H9 (cell line): ENCODE measurements around the gene TMA7B. TPM values are rescaled to one million over a fixed set of nuclear protein-coding genes. Genes with fewer than 3 reads are reported as not detected.

Experiments used
- DNase-seq: peaks from one replicate; pipeline ENCODE4 v3.0.0-alpha.2; 2017
- H2AFZ ChIP-seq: one replicate; pipeline ENCODE4 v1.6.1; 2013; ENCODE audit warnings: mild to moderate bottlenecking, low read length, control low read depth, moderate library complexity
- H2AK5ac ChIP-seq: 2 replicates; pipeline ENCODE4 v1.6.1; 2013; ENCODE audit warnings: low read length, control low read depth, mixed read lengths; ENCODE audit not compliant: insufficient read length
- H2BK120ac ChIP-seq: one replicate; pipeline ENCODE4 v1.6.1; 2013; ENCODE audit warnings: low read depth, mild to moderate bottlenecking, low read length, control low read depth, inconsistent platforms; ENCODE audit not compliant: poor library complexity, severe bottlenecking
- H2BK12ac ChIP-seq: 2 replicates; pipeline ENCODE4 v1.6.1; 2013; ENCODE audit warnings: low read length, control low read depth, mixed read lengths, low read depth; ENCODE audit not compliant: insufficient read length
- H2BK15ac ChIP-seq: 2 replicates; pipeline ENCODE4 v1.6.1; 2013; ENCODE audit warnings: low read depth, low read length, control low read depth
- H2BK20ac ChIP-seq: one replicate; pipeline ENCODE4 v1.6.1; 2013; ENCODE audit warnings: low read depth, mild to moderate bottlenecking, low read length, control low read depth, inconsistent platforms; ENCODE audit not compliant: poor library complexity, severe bottlenecking
- H2BK5ac ChIP-seq: 2 replicates; pipeline ENCODE4 v1.6.1; 2013; ENCODE audit warnings: low read length, control low read depth, mixed read lengths; ENCODE audit not compliant: insufficient read length
- H3K14ac ChIP-seq: 2 replicates; pipeline ENCODE4 v1.6.1; 2013; ENCODE audit warnings: low read length, control low read depth; ENCODE audit not compliant: insufficient read depth
- H3K18ac ChIP-seq: 2 replicates; pipeline ENCODE4 v1.6.1; 2013; ENCODE audit warnings: low read depth, mild to moderate bottlenecking, mixed read lengths, low read length, control low read depth; ENCODE audit not compliant: insufficient read length
- H3K23ac ChIP-seq: 2 replicates; pipeline ENCODE4 v1.6.1; 2013; ENCODE audit warnings: low read length, control low read depth, mixed read lengths, low read depth; ENCODE audit not compliant: insufficient read length
- H3K23me2 ChIP-seq: 2 replicates; pipeline ENCODE4 v1.6.1; 2013; ENCODE audit warnings: low read depth, mild to moderate bottlenecking, mixed read lengths, low read length, control low read depth; ENCODE audit not compliant: insufficient read length, poor library complexity, severe bottlenecking
- H3K27ac ChIP-seq: 2 replicates; pipeline ENCODE4 v1.5.1; 2013; ENCODE audit warnings: low read length, control low read depth, mixed read lengths, low read depth; ENCODE audit not compliant: insufficient read length
- H3K27me3 ChIP-seq: 2 replicates; pipeline ENCODE4 v1.6.1; 2013; ENCODE audit warnings: low read length, control low read depth, inconsistent platforms; ENCODE audit not compliant: insufficient read depth
- H3K4ac ChIP-seq: 2 replicates; pipeline ENCODE4 v1.6.1; 2013; ENCODE audit warnings: low read depth, mild to moderate bottlenecking, control low read depth, inconsistent platforms, low read length, moderate library complexity
- H3K4me1 ChIP-seq: 2 replicates; pipeline ENCODE4 v1.6.1; 2013; ENCODE audit warnings: low read length, control low read depth, inconsistent platforms; ENCODE audit not compliant: insufficient read depth
- H3K4me2 ChIP-seq: 2 replicates; pipeline ENCODE4 v1.6.1; 2013; ENCODE audit warnings: low read length, control low read depth, mixed read lengths; ENCODE audit not compliant: insufficient read length, insufficient read depth
- H3K56ac ChIP-seq: 2 replicates; pipeline ENCODE4 v1.6.1; 2013; ENCODE audit warnings: low read depth, mild to moderate bottlenecking, mixed read lengths, low read length, control low read depth; ENCODE audit not compliant: insufficient read length
- H3K79me1 ChIP-seq: 2 replicates; pipeline ENCODE4 v1.6.1; 2013; ENCODE audit warnings: low read depth, mild to moderate bottlenecking, moderate library complexity, low read length, control low read depth, inconsistent platforms; ENCODE audit not compliant: insufficient read depth, poor library complexity, severe bottlenecking
- H3K79me2 ChIP-seq: 2 replicates; pipeline ENCODE4 v1.6.1; 2013; ENCODE audit warnings: low read length, control low read depth, inconsistent platforms; ENCODE audit not compliant: insufficient read depth
- H3K9ac ChIP-seq: 2 replicates; pipeline ENCODE4 v1.6.1; 2013; ENCODE audit warnings: low read length, control low read depth, mixed read lengths; ENCODE audit not compliant: insufficient read length; ENCODE audit errors: extremely low read depth
- H3K9me3 ChIP-seq: one replicate; pipeline ENCODE4 v1.6.1; 2013; ENCODE audit warnings: low read depth, low read length, inconsistent platforms; ENCODE audit not compliant: control insufficient read depth
- H3T11ph ChIP-seq: one replicate; pipeline ENCODE4 v1.6.1; 2013; ENCODE audit warnings: mild to moderate bottlenecking, low read length, control low read depth, inconsistent platforms
- H4K20me1 ChIP-seq: one replicate; pipeline ENCODE4 v1.6.1; 2013; ENCODE audit not compliant: control insufficient read depth, insufficient read length, insufficient read depth
- H4K5ac ChIP-seq: 2 replicates; pipeline ENCODE4 v1.6.1; 2013; ENCODE audit warnings: low read depth, mild to moderate bottlenecking, mixed read lengths, low read length, control low read depth; ENCODE audit not compliant: insufficient read length
- H4K8ac ChIP-seq: replicated peaks from 2 replicates; pipeline ENCODE4 v1.6.1; 2013; ENCODE audit warnings: low read length, control low read depth, mixed read lengths, low read depth; ENCODE audit not compliant: insufficient read length
- H4K91ac ChIP-seq: 2 replicates; pipeline ENCODE4 v1.6.1; 2013; ENCODE audit warnings: low read depth, mild to moderate bottlenecking, moderate library complexity, mixed read lengths, low read length, control low read depth; ENCODE audit not compliant: insufficient read length
- H3K27ac Mint-ChIP-seq, 3 experiments: 2 replicates in 2 of 3; 3 replicates in 1 of 3; pipeline ENCODE4 v1.8.0; 2020 to 2021; ENCODE audit warnings: mixed read lengths in 3 of 3, mild to moderate bottlenecking in 1 of 3, moderate library complexity in 1 of 3
- H3K27me3 Mint-ChIP-seq: 2 replicates; pipeline ENCODE4 v1.8.0; 2021; ENCODE audit warnings: low read depth, mild to moderate bottlenecking, moderate library complexity, mixed read lengths
- H3K36me3 Mint-ChIP-seq, 3 experiments: 2 replicates in 2 of 3; 3 replicates in 1 of 3; pipeline ENCODE4 v1.8.0; 2020 to 2021; ENCODE audit warnings: low read depth in 3 of 3, mixed read lengths in 3 of 3; ENCODE audit not compliant: insufficient read depth in 1 of 3
- H3K4me1 Mint-ChIP-seq, 2 experiments: 2 replicates each; pipeline ENCODE4 v1.8.0; 2020; ENCODE audit warnings: mixed read lengths in 2 of 2
- H3K4me3 Mint-ChIP-seq, 2 experiments: 2 replicates in 1 of 2; 3 replicates in 1 of 2; pipeline ENCODE4 v1.8.0; 2020 to 2021; ENCODE audit warnings: mild to moderate bottlenecking in 2 of 2, mixed read lengths in 2 of 2, moderate library complexity in 1 of 2
- H3K9me3 Mint-ChIP-seq, 2 experiments: 2 replicates in 1 of 2; 3 replicates in 1 of 2; pipeline ENCODE4 v1.8.0; 2020; ENCODE audit warnings: mild to moderate bottlenecking in 2 of 2, mixed read lengths in 2 of 2, moderate library complexity in 1 of 2
- WGBS: extraction: QIAGEN DNeasy Blood & Tissue Kit; methylation state at CpG from one replicate; pipeline ENCODE4 v1.1.7; 2013; ENCODE audit warnings: missing lambda C conversion rate, low lambda C conversion rate, mixed read lengths; ENCODE audit not compliant: insufficient read length; ENCODE audit errors: extremely low coverage; 5-methylcytosine and 5-hydroxymethylcytosine counted together
- total RNA-seq: library from RNA; stranded (reverse); gene quantifications from 2 replicates; pipeline ENCODE4 v1.2.1, GENCODE V29; 2021
- TF ChIP-seq, protein P1 (sequence below): fragments of 200-600 bp; sonication (generic); conservative IDR thresholded peaks from 3 replicates; pipeline ENCODE4 v1.8.0; 2021; ENCODE audit warnings: antibody characterized with exemption, mild to moderate bottlenecking

Gene TMA7B
- total RNA-seq, 1 experiment from 2014 or later: not detected

DNA sequence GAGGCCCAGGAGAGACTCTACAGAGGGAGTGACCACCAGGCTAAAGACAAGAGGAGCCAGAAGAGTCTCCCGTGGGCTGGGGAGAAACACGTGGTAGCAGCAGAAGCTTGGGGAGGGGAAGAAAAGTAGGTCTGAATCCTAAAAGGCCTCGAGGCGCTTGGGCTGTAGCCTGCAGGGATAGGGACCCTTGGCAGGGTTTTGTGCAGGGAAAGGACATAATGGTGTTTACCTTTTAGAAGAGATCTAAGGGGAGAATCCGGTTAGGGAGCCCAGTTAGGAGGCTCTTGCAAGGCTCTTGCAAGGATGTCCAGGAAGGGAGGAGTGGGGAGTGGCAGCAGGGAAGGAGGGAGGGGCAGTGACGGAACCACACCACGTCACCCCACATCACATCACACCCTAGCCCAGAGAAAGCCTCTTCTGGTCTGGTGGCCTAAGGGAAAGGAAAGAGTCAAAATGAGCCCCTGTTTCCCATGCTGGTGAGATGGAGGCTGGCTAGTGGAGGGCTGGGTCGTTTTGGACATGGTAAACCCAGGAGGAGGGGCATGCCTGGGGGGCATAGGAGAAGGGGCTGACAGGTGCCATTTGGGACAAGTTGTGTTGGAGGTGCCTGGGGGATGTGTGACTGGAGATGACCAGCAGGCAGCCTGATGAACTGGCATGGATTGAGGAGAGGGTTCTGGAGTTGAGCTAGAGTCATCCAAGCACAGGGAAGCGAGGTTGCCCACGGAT is 28.4 kb downstream of the TMA7B start:
- no peaks in the 10 kb centered on the region for H3K4me1 ChIP-seq
- no peak overlapping the region for H4K8ac ChIP-seq
- no peak overlapping the region for H2BK12ac ChIP-seq
- no peak overlapping the region for H2AFZ ChIP-seq
- no peak overlapping the region for H3T11ph ChIP-seq
- Mint-ChIP-seq H3K36me3 (no peaks in the 10 kb centered on the region), H3K4me3 (no peak overlapping the region), H3K9me3 (no peaks in the 10 kb centered on the region), H3K27me3 (peaks cover 90% of the 10 kb centered on the region), H3K4me1 (peaks cover 6 to 12% of the 10 kb centered on the region in 2 experiments; a peak in 3 of 4 replicates), H3K27ac (no peak overlapping the region)
- H3K56ac ChIP-seq: no peak overlapping the region
- H3K27ac ChIP-seq: no peak overlapping the region
- no peaks in the 10 kb centered on the region for H3K79me2 ChIP-seq
- TF ChIP-seq, protein P1, sequence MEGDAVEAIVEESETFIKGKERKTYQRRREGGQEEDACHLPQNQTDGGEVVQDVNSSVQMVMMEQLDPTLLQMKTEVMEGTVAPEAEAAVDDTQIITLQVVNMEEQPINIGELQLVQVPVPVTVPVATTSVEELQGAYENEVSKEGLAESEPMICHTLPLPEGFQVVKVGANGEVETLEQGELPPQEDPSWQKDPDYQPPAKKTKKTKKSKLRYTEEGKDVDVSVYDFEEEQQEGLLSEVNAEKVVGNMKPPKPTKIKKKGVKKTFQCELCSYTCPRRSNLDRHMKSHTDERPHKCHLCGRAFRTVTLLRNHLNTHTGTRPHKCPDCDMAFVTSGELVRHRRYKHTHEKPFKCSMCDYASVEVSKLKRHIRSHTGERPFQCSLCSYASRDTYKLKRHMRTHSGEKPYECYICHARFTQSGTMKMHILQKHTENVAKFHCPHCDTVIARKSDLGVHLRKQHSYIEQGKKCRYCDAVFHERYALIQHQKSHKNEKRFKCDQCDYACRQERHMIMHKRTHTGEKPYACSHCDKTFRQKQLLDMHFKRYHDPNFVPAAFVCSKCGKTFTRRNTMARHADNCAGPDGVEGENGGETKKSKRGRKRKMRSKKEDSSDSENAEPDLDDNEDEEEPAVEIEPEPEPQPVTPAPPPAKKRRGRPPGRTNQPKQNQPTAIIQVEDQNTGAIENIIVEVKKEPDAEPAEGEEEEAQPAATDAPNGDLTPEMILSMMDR: no peak
- no peaks in the 10 kb centered on the region for H3K23me2 ChIP-seq
- no peak overlapping the region for H3K4ac ChIP-seq
- H3K18ac ChIP-seq: no peak overlapping the region
- no peaks in the 10 kb centered on the region for H3K27me3 ChIP-seq
- H3K14ac ChIP-seq: no peak overlapping the region; the same call in 1 of the 2 replicates
- H2BK120ac ChIP-seq: no peak overlapping the region
- H3K23ac ChIP-seq: no peak overlapping the region
- no peak overlapping the region for H2BK15ac ChIP-seq
- H4K91ac ChIP-seq: no peak overlapping the region
- no peak overlapping the region for H2BK5ac ChIP-seq
- H3K9ac ChIP-seq: no peak overlapping the region
- no peak overlapping the region for H3K4me2 ChIP-seq
- H3K9me3 ChIP-seq: no peaks in the 10 kb centered on the region
- H4K20me1 ChIP-seq: no peaks in the 10 kb centered on the region
- no peak overlapping the region for H2AK5ac ChIP-seq
- no peaks in the 10 kb centered on the region for H3K79me1 ChIP-seq
- no CpG with 5 or more reads among the region's 10 CpGs for WGBS
- H2BK20ac ChIP-seq: no peak overlapping the region
- H4K5ac ChIP-seq: no peak overlapping the region
- no peak for DNase-seq
